GM12878 (cell line): ENCODE results near the gene HTR3A. TPM values are rescaled to one million over a fixed set of nuclear protein-coding genes. Genes with fewer than 3 reads are reported as not detected.

ENCODE experiments used
- ATAC-seq: fragments of 200-7000 bp; cut with Tn5 transposase; 3 replicates; pipeline ENCODE4 v1.9.1; 2020; ENCODE audit warnings: mild to moderate bottlenecking, moderate library complexity
- BruUV-seq: library from RNA; stranded (reverse); fragments of 400-500 nt; replicated peaks from 2 replicates; lab custom pipeline; 2021; lab: Mats Ljungman, UMichigan
- CTCF ChIA-PET: fragments of 300-600 bp; sonication (Branson Sonifier 250); formaldehyde crosslinking; extraction: SDS; loops from one replicate; lab custom pipeline; 2021; ENCODE audit warnings: inconsistent platforms; lab: Yijun Ruan, JAX
- POLR2A ChIA-PET: fragments of 350-600 bp; formaldehyde crosslinking; extraction: SDS; loops from one replicate; lab custom pipeline; 2021; ENCODE audit warnings: inconsistent platforms; lab: Charles Lee
- RAD21 ChIA-PET: fragments of 300-600 bp; sonication (Branson Sonifier 250); formaldehyde crosslinking; loops from one replicate; lab custom pipeline; 2023; ENCODE audit warnings: antibody characterized with exemption; ENCODE audit not compliant: unreplicated experiment; lab: Charles Lee
- SMC1A ChIA-PET: fragments of 300-600 bp; sonication (Branson Sonifier 250); formaldehyde crosslinking; loops from one replicate; lab custom pipeline; 2023; ENCODE audit not compliant: unreplicated experiment, uncharacterized antibody; lab: Charles Lee
- DNase-seq: peaks from one replicate; pipeline ENCODE4 v3.0.0-alpha.2; 2011; ENCODE audit warnings: low read depth, low spot score
- FAIRE-seq: peaks from 3 replicates; lab custom pipeline; 2011; peaks lifted over from hg19 to GRCh38; lab: Jason Lieb, UNC
- H2AFZ ChIP-seq: 2 replicates; pipeline ENCODE4 v1.6.0; 2011; ENCODE audit warnings: low read depth, low read length, control low read depth; ENCODE audit not compliant: control insufficient read depth
- H3K27ac ChIP-seq: 2 replicates; pipeline ENCODE4 v1.5.1; 2011; ENCODE audit warnings: control low read depth; ENCODE audit not compliant: control insufficient read depth, insufficient read depth
- H3K27me3 ChIP-seq, 2 experiments: replicated peaks in 1 of 2; 2 replicates each; pipeline versions ENCODE4 v1.6.0 to v1.6.1; 2011; ENCODE audit warnings: low read length in 1 of 2; ENCODE audit not compliant: control insufficient read depth in 2 of 2, insufficient read depth in 2 of 2
- H3K36me3 ChIP-seq, 2 experiments: 2 replicates each; pipeline ENCODE4 v1.5.1; 2011; ENCODE audit warnings: low read length in 1 of 2; ENCODE audit not compliant: control insufficient read depth in 2 of 2, insufficient read depth in 2 of 2
- H3K4me1 ChIP-seq: 2 replicates; pipeline ENCODE4 v1.6.1; 2011; ENCODE audit warnings: mild to moderate bottlenecking, low read length, moderate library complexity, mixed read lengths; ENCODE audit not compliant: control insufficient read depth, insufficient read depth
- H3K4me2 ChIP-seq: 2 replicates; pipeline ENCODE4 v1.6.0; 2011; ENCODE audit warnings: control low read depth; ENCODE audit not compliant: control insufficient read depth, insufficient read depth
- H3K4me3 ChIP-seq: fragments of 200-600 bp; sonication (generic); 2 replicates; pipeline ENCODE4 v1.5.1; 2016
- H3K79me2 ChIP-seq: 2 replicates; pipeline ENCODE4 v1.6.0; 2011; ENCODE audit warnings: low read length; ENCODE audit not compliant: control insufficient read depth, insufficient read depth
- H3K9ac ChIP-seq: 2 replicates; pipeline ENCODE4 v1.8.0; 2011; ENCODE audit warnings: low read length, control low read depth, mixed read lengths; ENCODE audit not compliant: control insufficient read depth, insufficient read depth
- H3K9me3 ChIP-seq: replicated peaks from 3 replicates; pipeline ENCODE4 v1.5.1; 2011; ENCODE audit warnings: mild to moderate bottlenecking, low read length; ENCODE audit not compliant: control insufficient read depth, insufficient read depth
- H4K20me1 ChIP-seq: 2 replicates; pipeline ENCODE4 v1.6.0; 2011; ENCODE audit not compliant: control insufficient read depth, insufficient read depth
- BACH1 ChIP-seq: fragments of 450-650 bp; IDR thresholded peaks from 2 replicates; pipeline ENCODE4 v1.6.1; 2017; ENCODE audit warnings: mild to moderate bottlenecking, borderline replicate concordance
- BMI1 ChIP-seq: fragments of 450-650 bp; IDR thresholded peaks from 2 replicates; pipeline ENCODE4 v1.6.1; 2016; ENCODE audit warnings: mild to moderate bottlenecking, moderate library complexity, borderline replicate concordance
- CBX5 ChIP-seq: sonication (generic); IDR thresholded peaks from 2 replicates; pipeline ENCODE4 v1.6.1; 2016; ENCODE audit warnings: low read depth, moderate library complexity, mild to moderate bottlenecking, inconsistent platforms
- CHD2 ChIP-seq: IDR thresholded peaks from 2 replicates; pipeline ENCODE4 v1.6.1; 2011; ENCODE audit warnings: low read depth, low read length, improper control_type of control experiment, borderline replicate concordance
- CHD4 ChIP-seq: fragments of 200-600 bp; sonication (generic); IDR thresholded peaks from 2 replicates; pipeline ENCODE4 v1.6.1; 2016; ENCODE audit warnings: mild to moderate bottlenecking
- E4F1 ChIP-seq: fragments of 450-650 bp; IDR thresholded peaks from 2 replicates; pipeline ENCODE4 v1.6.1; 2018; ENCODE audit warnings: borderline replicate concordance, mild to moderate bottlenecking; ENCODE audit not compliant: partially characterized antibody
- EZH2 ChIP-seq: IDR thresholded peaks from 2 replicates; pipeline ENCODE4 v1.6.1; 2012; ENCODE audit warnings: low read depth, mild to moderate bottlenecking, control low read depth, inconsistent platforms, low read length, borderline replicate concordance; ENCODE audit not compliant: control insufficient read depth
- PKNOX1 ChIP-seq: fragments of 450-650 bp; IDR thresholded peaks from 2 replicates; pipeline ENCODE4 v1.6.1; 2016; ENCODE audit warnings: mild to moderate bottlenecking
- RBBP5 ChIP-seq: fragments of 200-600 bp; sonication (generic); conservative IDR thresholded peaks from 2 replicates; pipeline ENCODE4 v1.6.1; 2016
- SKIL ChIP-seq: fragments of 450-650 bp; IDR thresholded peaks from 2 replicates; pipeline ENCODE4 v1.6.1; 2017; ENCODE audit warnings: mild to moderate bottlenecking, low read depth, inconsistent platforms; ENCODE audit not compliant: poor library complexity, severe bottlenecking
- TCF12 ChIP-seq: IDR thresholded peaks from 2 replicates; pipeline ENCODE4 v1.6.1; 2011; ENCODE audit warnings: low read depth, mild to moderate bottlenecking, low read length
- ZNF384 ChIP-seq: IDR thresholded peaks from 2 replicates; pipeline ENCODE4 v1.6.1; 2012; ENCODE audit warnings: low read depth, mild to moderate bottlenecking, low read length, improper control_type of control experiment, borderline replicate concordance
- ZNF687 ChIP-seq: fragments of 450-650 bp; IDR thresholded peaks from 2 replicates; pipeline ENCODE4 v1.6.1; 2017; ENCODE audit warnings: mild to moderate bottlenecking, moderate library complexity
- ZZZ3 ChIP-seq: IDR thresholded peaks from 2 replicates; pipeline ENCODE4 v1.6.1; 2011; ENCODE audit warnings: low read depth; ENCODE audit not compliant: control insufficient read depth, insufficient read length
- WGBS: methylation state at CpG from one replicate; pipeline ENCODE4 v1.1.6; 2016; ENCODE audit warnings: low lambda C conversion rate; ENCODE audit not compliant: insufficient replicate concordance, insufficient coverage; ENCODE audit errors: missing lambda C conversion rate; 5-methylcytosine and 5-hydroxymethylcytosine counted together
- in situ Hi-C: fragments of 300-500 bp; cut with MboI; formaldehyde crosslinking; loops from 9 replicates; pipeline ENCODE4 v1.14.3; 2018; ENCODE audit warnings: mixed read lengths
- intact Hi-C: fragments of 100-400 bp; cut with micrococcal nuclease; formaldehyde crosslinking; loops from one replicate; pipeline ENCODE4 v1.14.2; 2022; ENCODE audit not compliant: unreplicated experiment
- polyA plus RNA-seq, 11 experiments: library from polyadenylated mRNA; depleted of rRNA in 4 of 11; unstranded in 6 of 11; stranded (reverse) in 5 of 11; fragments of >200 nt; fragmentation: Nextera tagmentation in 4 of 11; fragmentation: Illumina TruSeq in 1 of 11; extraction: Ambion mirVana in 4 of 11; extraction: Trizol in 1 of 11; gene quantifications; 1 replicate in 1 of 11; 2 replicates in 10 of 11; pipeline versions ENCODE4 v1.2.1 to v1.2.3, GENCODE V29; 2011 to 2016; ENCODE audit warnings: inconsistent platforms in 2 of 11, missing spikeins in 2 of 11, low read depth in 1 of 11
- total RNA-seq, 4 experiments: library from RNA; depleted of rRNA in 3 of 4; stranded (reverse); fragments of >200 nt in 3 of 4; fragmentation: Illumina TruSeq in 1 of 4; extraction: Trizol in 1 of 4; gene quantifications; 2 replicates each; pipeline versions ENCODE4 v1.2.1 to v1.2.3, GENCODE V29; 2013 to 2021

HTR3A gene
- total and polyA plus RNA-seq, 10 of the 15 experiments (the other 5 are each of a cell fraction or from before 2014, with no cell fraction given), result not detected

- no peak for ATAC-seq
- intact Hi-C loops, result no loop called here
- no peaks in the 10 kb centered on the region for H3K79me2 ChIP-seq
- ChIA-PET POLR2A (no interaction called here), SMC1A (no interaction called here), CTCF (interaction anchor here (1.0 kb wide), 1 partner anchor 38 kb away, joined by 3 read pairs; no protein-coding TSS in a partner anchor), RAD21 (no interaction called here)
- no peak overlapping the region for H3K9ac ChIP-seq
- 21% methylated on average over 2 of the region's 2 CpGs for WGBS
- no peaks in the 10 kb centered on the region for H3K36me3 ChIP-seq
- no peak overlapping the region for H3K27ac ChIP-seq
- no peak overlapping the region for H2AFZ ChIP-seq
- H3K4me1 ChIP-seq, result no peaks in the 10 kb centered on the region
- no peak for FAIRE-seq
- H3K9me3 ChIP-seq, result no peaks in the 10 kb centered on the region
- no peak overlapping the region for H3K4me2 ChIP-seq
- BruUV-seq, result no TSS peak
- no peak for DNase-seq
- H4K20me1 ChIP-seq, result no peaks in the 10 kb centered on the region
- in situ Hi-C loops, result no loop called here
- H3K4me3 ChIP-seq, result no peak overlapping the region
- H3K27me3 ChIP-seq, result no peaks in the 10 kb centered on the region
- TF ChIP-seq EZH2 (no peak), ZNF384 (no peak), CBX5 (no peak), PKNOX1 (no peak), TCF12 (no peak), E4F1 (no peak), ZZZ3 (no peak), CHD4 (no peak), CHD2 (no peak), BACH1 (no peak), RBBP5 (no peak), SKIL (no peak), ZNF687 (no peak), BMI1 (no peak)
These were observed 42.1 kb downstream of the HTR3A start for GRCh38 chr11:114016986-114017385.
